Activated CD8-positive, alpha-beta T cell treated with anti-CD3 and anti-CD28 coated beads, Interleukin-2, amount 10 ng/mL, durations not matched to agents 7 days and 5 days (primary cell): ENCODE data around the gene EXD3. TPM values are rescaled to one million over a fixed set of nuclear protein-coding genes. Genes with fewer than 3 reads are reported as not detected.
"Not testable (repeated sequence)": the region's sequence is repeated elsewhere in the genome, so short reads cannot be mapped to it uniquely, and the experiment has no call there.

Experiments
- ATAC-seq: fragments of 150-1000 bp; cut with Tn5 transposase; one replicate; pipeline ENCODE4 v1.10.0; 2021; ENCODE audit warnings: moderate library complexity
- CTCF ChIA-PET: fragments of 350-600 bp; sonication (Branson Sonifier 250); formaldehyde crosslinking; loops from one replicate; lab custom pipeline; 2021; ENCODE audit warnings: antibody characterized with exemption; lab: Charles Lee
- POLR2A ChIA-PET: fragments of 350-600 bp; sonication (Branson Sonifier 250); formaldehyde crosslinking; loops from one replicate; lab custom pipeline; 2021; ENCODE audit warnings: antibody characterized with exemption; lab: Charles Lee
- DNase-seq: peaks from one replicate; pipeline ENCODE4 v3.0.0-alpha.2; 2020
- H3K27ac Mint-ChIP-seq: one replicate; pipeline ENCODE4 v1.8.0; 2021; ENCODE audit warnings: mild to moderate bottlenecking, mixed read lengths
- H3K27me3 Mint-ChIP-seq: one replicate; pipeline ENCODE4 v1.8.0; 2021; ENCODE audit warnings: low read depth, mixed read lengths
- H3K36me3 Mint-ChIP-seq: one replicate; pipeline ENCODE4 v1.8.0; 2021; ENCODE audit warnings: low read depth, mixed read lengths
- H3K4me1 Mint-ChIP-seq: one replicate; pipeline ENCODE4 v1.8.0; 2021; ENCODE audit warnings: low read depth, mixed read lengths
- H3K4me3 Mint-ChIP-seq: one replicate; pipeline ENCODE4 v1.8.0; 2021; ENCODE audit warnings: mild to moderate bottlenecking, mixed read lengths
- H3K9me3 Mint-ChIP-seq: one replicate; pipeline ENCODE4 v1.8.0; 2022; ENCODE audit warnings: mixed read lengths; ENCODE audit not compliant: insufficient read depth
- microRNA-seq: library from miRNA; unstranded; fragments of <30 nt; microRNA quantifications from one replicate; pipeline ENCODE4 v1.2.0, GENCODE V29; 2022
- total RNA-seq, 2 experiments: library from RNA; stranded (reverse); gene quantifications; one replicate each; pipeline ENCODE4 v1.2.3, GENCODE V29; 2021

The EXD3 gene
- total RNA-seq, 2 experiments from 2014 or later, result 10.0 to 10.9 TPM

DNA sequence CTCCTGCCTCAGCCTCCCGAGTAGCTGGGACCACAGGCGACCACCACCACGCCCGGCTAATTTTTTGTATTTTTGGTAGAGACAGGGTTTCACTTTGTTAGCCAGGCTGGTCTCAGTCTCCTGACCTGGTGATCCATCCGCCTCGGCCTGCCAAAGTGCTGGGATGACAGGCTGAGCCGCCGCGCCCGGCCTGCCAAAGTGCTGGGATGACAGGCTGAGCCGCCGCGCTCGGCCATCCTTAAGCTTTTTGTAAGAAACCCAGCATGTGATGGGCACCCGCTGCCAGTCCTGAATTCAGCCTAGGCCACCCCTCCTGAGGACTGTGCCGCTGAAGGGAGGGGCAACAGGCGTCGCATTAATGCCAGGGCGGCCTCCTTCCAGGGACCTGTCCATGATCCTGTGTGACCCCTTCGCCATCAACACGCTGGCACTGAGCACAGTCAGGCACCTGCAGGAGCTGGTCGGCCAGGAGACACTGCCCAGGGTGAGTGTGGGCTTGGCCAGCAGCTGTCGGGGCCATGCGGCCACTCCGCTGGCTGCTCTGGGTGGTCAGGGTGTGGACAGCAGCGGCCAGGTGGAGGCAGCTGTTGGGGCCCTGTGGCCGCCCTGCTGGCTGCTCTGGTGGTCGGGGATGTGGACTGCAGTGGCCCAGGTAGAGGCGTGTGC, 157.3 kb downstream of the EXD3 start:
- ChIA-PET CTCF (no interaction called here), POLR2A (interaction anchor here (0.6 to 0.7 kb wide), 2 partner anchors 27 to 318 kb away, joined by 3 read pairs; no protein-coding TSS in a partner anchor)
- no peak overlapping the region for H3K4me3 Mint-ChIP-seq
- peaks cover 7% of the 10 kb centered on the region for H3K4me1 Mint-ChIP-seq
- DNase-seq (no peak), ATAC-seq (no peak)
- no peaks in the 10 kb centered on the region for H3K27me3 Mint-ChIP-seq
- H3K36me3 Mint-ChIP-seq, result peaks cover 37% of the 10 kb centered on the region
- H3K27ac Mint-ChIP-seq, result no peak overlapping the region
- no peaks in the 10 kb centered on the region for H3K9me3 Mint-ChIP-seq

DNA sequence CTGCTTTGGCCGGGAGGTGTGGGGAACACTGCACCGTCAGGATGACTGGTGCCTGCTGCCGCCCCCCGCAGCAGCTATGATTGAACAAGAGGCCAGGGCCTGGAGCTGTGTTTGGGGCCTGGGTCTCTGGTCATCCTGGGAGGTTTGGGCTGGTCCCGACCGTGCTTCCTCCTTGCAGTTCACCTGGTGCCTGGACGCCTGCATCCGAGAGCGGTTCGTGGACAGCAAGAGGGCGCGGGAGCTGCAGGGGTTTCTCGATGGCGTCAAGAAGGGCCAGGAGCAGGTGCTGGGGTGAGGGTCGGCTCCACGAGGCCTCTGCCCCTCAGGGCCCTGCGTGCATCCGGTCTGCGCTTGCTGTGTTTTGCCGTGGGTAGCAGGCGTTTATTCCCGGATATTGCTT, 158.9 kb downstream of the EXD3 start:
- DNase-seq, result no peak
- ChIA-PET CTCF (no interaction called here), POLR2A (no interaction called here)
- Mint-ChIP-seq H3K4me1 (peaks cover 3% of the 10 kb centered on the region), H3K27ac (no peak overlapping the region), H3K36me3 (peaks cover 31% of the 10 kb centered on the region), H3K27me3 (no peaks in the 10 kb centered on the region), H3K4me3 (no peak overlapping the region), H3K9me3 (no peaks in the 10 kb centered on the region)
- ATAC-seq, result no peak

GRCh38 chr9:137263506-137263905, 159.5 kb downstream of the EXD3 start:
- H3K4me3 Mint-ChIP-seq, result no peak overlapping the region
- DNase-seq, result no peak
- CTCF ChIA-PET, result no interaction called here
- H3K27ac Mint-ChIP-seq, result no peak overlapping the region
- POLR2A ChIA-PET, result interaction anchor here (0.7 kb wide), 1 partner anchor 549 kb away, joined by 3 read pairs; no protein-coding TSS in a partner anchor
- ATAC-seq, result no peak
- peaks cover 31% of the 10 kb centered on the region for H3K36me3 Mint-ChIP-seq
- H3K9me3 Mint-ChIP-seq, result no peaks in the 10 kb centered on the region
- H3K4me1 Mint-ChIP-seq, result peaks cover 3% of the 10 kb centered on the region
- H3K27me3 Mint-ChIP-seq, result no peaks in the 10 kb centered on the region

GRCh38 chr9:137262909-137263285, 160.1 kb downstream of the EXD3 start:
- Mint-ChIP-seq H3K4me1 (peaks cover 3% of the 10 kb centered on the region), H3K4me3 (no peak overlapping the region), H3K27me3 (no peaks in the 10 kb centered on the region), H3K9me3 (no peaks in the 10 kb centered on the region), H3K27ac (no peak overlapping the region), H3K36me3 (peaks cover 28% of the 10 kb centered on the region)
- no peak for DNase-seq
- no peak for ATAC-seq
- ChIA-PET POLR2A (no interaction called here), CTCF (no interaction called here)

DNA sequence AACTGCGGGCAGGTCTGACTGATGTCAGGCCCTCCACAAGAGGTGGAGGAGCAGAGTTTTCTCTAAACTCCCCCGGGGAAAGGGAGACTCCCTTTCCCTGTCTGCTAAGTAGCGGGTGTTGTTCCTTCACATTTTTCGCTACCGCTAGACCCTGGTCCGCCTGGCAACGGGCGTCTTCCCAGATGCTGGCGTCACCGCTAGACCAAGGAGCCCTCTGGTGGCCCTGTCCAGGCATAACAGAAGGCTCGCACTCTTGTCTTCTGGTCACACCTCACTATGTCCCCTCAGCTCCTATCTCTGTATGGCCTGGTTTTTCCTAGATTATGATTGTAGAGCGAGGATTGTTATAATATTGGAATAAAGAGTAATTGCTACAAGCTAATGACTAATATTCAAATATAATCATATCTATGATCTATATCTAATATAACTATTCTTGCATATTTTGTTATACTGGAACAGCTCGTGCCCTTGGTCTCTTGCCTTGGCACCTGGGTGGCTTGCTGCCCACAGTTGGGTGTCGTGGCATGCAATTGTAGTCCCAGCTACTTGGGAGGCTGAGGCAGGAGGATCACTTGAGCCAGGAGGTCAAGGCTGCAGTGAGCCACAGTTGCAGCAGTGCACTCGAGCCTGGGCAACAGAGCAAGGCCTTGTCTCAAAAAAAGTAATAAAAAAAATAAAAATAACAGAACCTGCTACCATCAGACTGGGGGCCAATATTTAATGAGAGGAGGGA, 160.6 kb downstream of the EXD3 start:
- H3K4me3 Mint-ChIP-seq, H3K4me1 Mint-ChIP-seq, H3K27ac Mint-ChIP-seq, ATAC-seq, POLR2A ChIA-PET, H3K27me3 Mint-ChIP-seq, DNase-seq, H3K9me3 Mint-ChIP-seq: not testable (repeated sequence)
- H3K36me3 Mint-ChIP-seq, result peaks cover 22% of the 10 kb centered on the region
- CTCF ChIA-PET, result interaction anchor here (1.8 kb wide), 1 partner anchor 15 kb away, joined by 6 read pairs; the partner anchor contains the start of gene TOR4A

Small RNAs within 50 kb of the gene (microRNA-seq; reads per million reads assigned to microRNA genes)
- not detected for gene MIR7114

Other genes with a start within 250 kb of the EXD3 start
- gene ANAPC2, start 234.6 kb downstream of the EXD3 start, total RNA-seq, result 10 to 100 TPM; 60.2 to 64.1 TPM
- 10 to 100 TPM; 88.2 to 90.0 TPM for gene SSNA1, start 234.5 kb downstream of the EXD3 start, total RNA-seq
- gene TPRN, start 222.4 kb downstream of the EXD3 start, total RNA-seq, result 10 to 100 TPM; 10.9 to 12.0 TPM
- 10 to 100 TPM; 34.6 to 36.6 TPM for gene TMEM203, start 217.5 kb downstream of the EXD3 start, total RNA-seq
- 10 to 100 TPM; 44.7 to 45.5 TPM for gene NDOR1, start 217.5 kb downstream of the EXD3 start, total RNA-seq
- 1 to 10 TPM; 3.6 to 4.5 TPM for gene RNF208, start 200.9 kb downstream of the EXD3 start, total RNA-seq
- gene CYSRT1, start 198.0 kb downstream of the EXD3 start, total RNA-seq, result under 1 TPM; 0.42 to 0.50 TPM
- gene RNF224, start 195.7 kb downstream of the EXD3 start, total RNA-seq, result not detected
- not detected for gene SLC34A3, start 192.3 kb downstream of the EXD3 start, total RNA-seq
- gene TUBB4B, start 181.9 kb downstream of the EXD3 start, total RNA-seq, result 100 to 1,000 TPM; 417 to 432 TPM
- not detected for gene STPG3, start 171.9 kb downstream of the EXD3 start, total RNA-seq
- 10 to 100 TPM; 68.6 to 68.8 TPM for gene NELFB, start 167.8 kb downstream of the EXD3 start, total RNA-seq
- gene TOR4A, start 145.4 kb downstream of the EXD3 start, total RNA-seq, result 1 to 10 TPM; 6.6 to 7.0 TPM
- gene NRARP, start 120.9 kb downstream of the EXD3 start, total RNA-seq, result 1 to 10 TPM; 1.4 to 1.5 TPM
- gene NOXA1, start 231 bp upstream of the EXD3 start, total RNA-seq, result under 1 TPM; 0.52 to 0.58 TPM
- not detected for gene ENTPD8, start 18.2 kb upstream of the EXD3 start, total RNA-seq
- gene NSMF, start 36.2 kb upstream of the EXD3 start, total RNA-seq, result 10 to 100 TPM; 55.0 to 59.0 TPM
- gene PNPLA7, start 127.2 kb upstream of the EXD3 start, total RNA-seq, result 1 to 10 TPM; 3.4 to 3.7 TPM
- gene MRPL41, start 128.7 kb upstream of the EXD3 start, total RNA-seq, result 10 to 100 TPM; 51.4 to 55.5 TPM
- 10 to 100 TPM; 36.8 to 37.1 TPM for gene DPH7, start 155.8 kb upstream of the EXD3 start, total RNA-seq
- gene ZMYND19, start 167.3 kb upstream of the EXD3 start, total RNA-seq, result 10 to 100 TPM; 35.4 to 38.3 TPM
- 10 to 100 TPM; 42.3 to 45.1 TPM for gene ARRDC1, start 182.5 kb upstream of the EXD3 start, total RNA-seq
- gene EHMT1, start 195.8 kb upstream of the EXD3 start, total RNA-seq, result 100 to 1,000 TPM; 112 to 115 TPM